ENCODE data around the gene CC2D2A.

The CC2D2A gene

DNA sequence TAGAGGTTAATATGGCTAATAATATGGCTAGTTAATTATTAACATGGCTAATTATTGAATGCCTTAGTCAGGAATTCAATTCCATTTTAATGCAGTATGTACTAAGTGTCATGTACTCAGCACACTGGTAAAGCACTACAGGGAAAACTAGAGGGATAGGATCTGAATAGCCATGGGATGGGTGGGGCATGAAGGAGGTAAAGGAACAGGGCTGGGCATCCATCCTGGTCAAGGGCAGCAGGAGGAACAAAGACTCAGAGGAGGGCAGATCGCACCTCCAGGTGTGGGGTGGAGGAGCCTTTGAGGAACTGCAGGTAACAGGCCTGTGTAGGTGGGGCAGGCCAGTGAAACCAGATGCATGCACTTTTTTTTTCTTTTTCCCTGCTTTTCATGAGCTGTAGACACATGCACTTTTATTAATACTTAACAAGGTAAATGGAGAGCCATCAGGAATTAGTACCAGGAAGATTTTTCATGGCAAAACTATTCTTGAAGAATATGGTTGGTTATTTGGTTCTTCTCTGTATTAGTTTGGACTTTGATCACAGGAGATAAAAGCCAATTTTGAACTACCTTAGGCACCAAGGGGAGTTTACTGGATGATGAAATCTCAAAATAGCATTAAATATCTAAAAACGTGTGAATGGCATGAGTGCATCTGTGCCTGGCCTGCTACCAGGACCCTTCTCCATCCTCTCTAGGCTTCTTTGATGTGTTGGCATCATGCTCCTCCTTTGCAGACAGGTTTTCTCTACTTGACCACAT, 88.3 kb downstream of the CC2D2A start:
- TF ChIP-seq, protein P1, sequence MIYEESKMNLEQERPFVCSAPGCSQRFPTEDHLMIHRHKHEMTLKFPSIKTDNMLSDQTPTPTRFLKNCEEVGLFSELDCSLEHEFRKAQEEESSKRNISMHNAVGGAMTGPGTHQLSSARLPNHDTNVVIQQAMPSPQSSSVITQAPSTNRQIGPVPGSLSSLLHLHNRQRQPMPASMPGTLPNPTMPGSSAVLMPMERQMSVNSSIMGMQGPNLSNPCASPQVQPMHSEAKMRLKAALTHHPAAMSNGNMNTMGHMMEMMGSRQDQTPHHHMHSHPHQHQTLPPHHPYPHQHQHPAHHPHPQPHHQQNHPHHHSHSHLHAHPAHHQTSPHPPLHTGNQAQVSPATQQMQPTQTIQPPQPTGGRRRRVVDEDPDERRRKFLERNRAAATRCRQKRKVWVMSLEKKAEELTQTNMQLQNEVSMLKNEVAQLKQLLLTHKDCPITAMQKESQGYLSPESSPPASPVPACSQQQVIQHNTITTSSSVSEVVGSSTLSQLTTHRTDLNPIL (CRISPR knock-in tag; IDR thresholded peaks at IDR 0.05; ENCODE audit: low read depth), result no peak
- no peak for TF ChIP-seq TCF4 (CRISPR knock-in tag; IDR thresholded peaks at IDR 0.05; ENCODE audit: borderline replicate concordance)
- TF ChIP-seq, protein P2, sequence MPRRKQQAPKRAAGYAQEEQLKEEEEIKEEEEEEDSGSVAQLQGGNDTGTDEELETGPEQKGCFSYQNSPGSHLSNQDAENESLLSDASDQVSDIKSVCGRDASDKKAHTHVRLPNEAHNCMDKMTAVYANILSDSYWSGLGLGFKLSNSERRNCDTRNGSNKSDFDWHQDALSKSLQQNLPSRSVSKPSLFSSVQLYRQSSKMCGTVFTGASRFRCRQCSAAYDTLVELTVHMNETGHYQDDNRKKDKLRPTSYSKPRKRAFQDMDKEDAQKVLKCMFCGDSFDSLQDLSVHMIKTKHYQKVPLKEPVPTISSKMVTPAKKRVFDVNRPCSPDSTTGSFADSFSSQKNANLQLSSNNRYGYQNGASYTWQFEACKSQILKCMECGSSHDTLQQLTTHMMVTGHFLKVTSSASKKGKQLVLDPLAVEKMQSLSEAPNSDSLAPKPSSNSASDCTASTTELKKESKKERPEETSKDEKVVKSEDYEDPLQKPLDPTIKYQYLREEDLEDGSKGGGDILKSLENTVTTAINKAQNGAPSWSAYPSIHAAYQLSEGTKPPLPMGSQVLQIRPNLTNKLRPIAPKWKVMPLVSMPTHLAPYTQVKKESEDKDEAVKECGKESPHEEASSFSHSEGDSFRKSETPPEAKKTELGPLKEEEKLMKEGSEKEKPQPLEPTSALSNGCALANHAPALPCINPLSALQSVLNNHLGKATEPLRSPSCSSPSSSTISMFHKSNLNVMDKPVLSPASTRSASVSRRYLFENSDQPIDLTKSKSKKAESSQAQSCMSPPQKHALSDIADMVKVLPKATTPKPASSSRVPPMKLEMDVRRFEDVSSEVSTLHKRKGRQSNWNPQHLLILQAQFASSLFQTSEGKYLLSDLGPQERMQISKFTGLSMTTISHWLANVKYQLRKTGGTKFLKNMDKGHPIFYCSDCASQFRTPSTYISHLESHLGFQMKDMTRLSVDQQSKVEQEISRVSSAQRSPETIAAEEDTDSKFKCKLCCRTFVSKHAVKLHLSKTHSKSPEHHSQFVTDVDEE (CRISPR knock-in tag; IDR thresholded peaks at IDR 0.05), result no peak
- TF ChIP-seq OSR1 (CRISPR knock-in tag; IDR thresholded peaks at IDR 0.05), result no peak
- TF ChIP-seq ZC3H10 (CRISPR knock-in tag; IDR thresholded peaks at IDR 0.05), result no peak
- TF ChIP-seq ZNF8 (CRISPR knock-in tag; IDR thresholded peaks at IDR 0.05), result no peak
- ATAC-seq, result no peak

DNA sequence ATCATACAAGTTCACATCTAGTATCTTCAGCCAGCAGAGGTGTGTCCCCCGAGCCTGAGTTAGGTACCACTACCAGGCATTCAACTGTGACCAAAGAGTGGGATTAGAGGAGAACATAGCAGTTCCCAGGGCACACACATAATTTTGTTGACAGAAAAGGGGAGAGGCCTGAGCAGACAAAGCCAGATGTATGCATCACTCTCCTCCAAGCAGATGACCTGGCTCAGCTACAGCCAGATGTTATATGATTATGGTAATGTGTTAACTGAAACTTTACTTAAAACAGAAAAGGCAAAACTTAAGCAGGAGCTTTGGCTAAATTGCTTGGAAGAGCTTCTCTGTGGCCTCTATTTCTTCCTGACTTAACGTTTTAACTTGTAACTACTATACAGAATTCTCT, 88.9 kb downstream of the CC2D2A start:
- TF ChIP-seq TOX (CRISPR knock-in tag; IDR thresholded peaks at IDR 0.05; ENCODE audit: borderline replicate concordance) (no peak), SNAI2 (CRISPR knock-in tag; IDR thresholded peaks at IDR 0.05) (no peak), ISL1 (CRISPR knock-in tag; IDR thresholded peaks at IDR 0.05) (no peak), ZFP30 (CRISPR knock-in tag; IDR thresholded peaks at IDR 0.05) (no peak), ESRRG (CRISPR knock-in tag; IDR thresholded peaks at IDR 0.05) (no peak)
- TF ChIP-seq, protein P2 (CRISPR knock-in tag; IDR thresholded peaks at IDR 0.05), result no peak
- TF ChIP-seq, protein P3, sequence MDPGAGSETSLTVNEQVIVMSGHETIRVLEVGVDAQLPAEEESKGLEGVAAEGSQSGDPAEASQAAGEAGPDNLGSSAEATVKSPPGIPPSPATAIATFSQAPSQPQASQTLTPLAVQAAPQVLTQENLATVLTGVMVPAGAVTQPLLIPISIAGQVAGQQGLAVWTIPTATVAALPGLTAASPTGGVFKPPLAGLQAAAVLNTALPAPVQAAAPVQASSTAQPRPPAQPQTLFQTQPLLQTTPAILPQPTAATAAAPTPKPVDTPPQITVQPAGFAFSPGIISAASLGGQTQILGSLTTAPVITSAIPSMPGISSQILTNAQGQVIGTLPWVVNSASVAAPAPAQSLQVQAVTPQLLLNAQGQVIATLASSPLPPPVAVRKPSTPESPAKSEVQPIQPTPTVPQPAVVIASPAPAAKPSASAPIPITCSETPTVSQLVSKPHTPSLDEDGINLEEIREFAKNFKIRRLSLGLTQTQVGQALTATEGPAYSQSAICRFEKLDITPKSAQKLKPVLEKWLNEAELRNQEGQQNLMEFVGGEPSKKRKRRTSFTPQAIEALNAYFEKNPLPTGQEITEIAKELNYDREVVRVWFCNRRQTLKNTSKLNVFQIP (CRISPR knock-in tag; IDR thresholded peaks at IDR 0.05; ENCODE audit: borderline replicate concordance, low read depth), result no peak
- ATAC-seq, result no peak

DNA sequence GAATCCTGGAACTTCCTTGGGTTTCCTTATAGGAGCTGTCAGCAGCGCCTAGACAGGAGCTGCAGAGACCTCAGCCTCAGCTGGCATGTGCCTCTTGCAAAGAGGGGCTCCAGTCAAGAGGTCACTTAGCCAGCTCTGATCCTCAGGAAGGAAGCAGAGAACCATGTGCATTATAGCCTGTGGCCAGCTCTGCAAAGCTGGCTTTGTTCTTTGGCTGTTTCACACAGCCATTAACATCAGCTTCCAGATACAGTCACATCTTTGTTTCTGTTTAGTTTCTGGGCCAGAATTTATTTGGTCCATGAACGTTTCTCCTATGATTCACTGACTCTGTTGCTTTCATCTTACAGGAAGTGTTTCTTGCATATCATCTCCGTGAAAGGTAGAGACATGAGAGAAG, 92.4 kb downstream of the CC2D2A start:
- no peak for ATAC-seq
- no peak for TF ChIP-seq ZNF565 (CRISPR knock-in tag; conservative IDR thresholded peaks at IDR 0.05; ENCODE audit: low read depth)
- TF ChIP-seq, protein P4, sequence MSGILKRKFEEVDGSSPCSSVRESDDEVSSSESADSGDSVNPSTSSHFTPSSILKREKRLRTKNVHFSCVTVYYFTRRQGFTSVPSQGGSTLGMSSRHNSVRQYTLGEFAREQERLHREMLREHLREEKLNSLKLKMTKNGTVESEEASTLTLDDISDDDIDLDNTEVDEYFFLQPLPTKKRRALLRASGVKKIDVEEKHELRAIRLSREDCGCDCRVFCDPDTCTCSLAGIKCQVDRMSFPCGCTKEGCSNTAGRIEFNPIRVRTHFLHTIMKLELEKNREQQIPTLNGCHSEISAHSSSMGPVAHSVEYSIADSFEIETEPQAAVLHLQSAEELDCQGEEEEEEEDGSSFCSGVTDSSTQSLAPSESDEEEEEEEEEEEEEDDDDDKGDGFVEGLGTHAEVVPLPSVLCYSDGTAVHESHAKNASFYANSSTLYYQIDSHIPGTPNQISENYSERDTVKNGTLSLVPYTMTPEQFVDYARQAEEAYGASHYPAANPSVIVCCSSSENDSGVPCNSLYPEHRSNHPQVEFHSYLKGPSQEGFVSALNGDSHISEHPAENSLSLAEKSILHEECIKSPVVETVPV (CRISPR knock-in tag; IDR thresholded peaks at IDR 0.05), result no peak
- no peak for TF ChIP-seq ZNF8 (CRISPR knock-in tag; IDR thresholded peaks at IDR 0.05)
- TF ChIP-seq BACH2 (CRISPR knock-in tag; IDR thresholded peaks at IDR 0.05; ENCODE audit: borderline replicate concordance), result no peak
- no peak for TF ChIP-seq RARB (CRISPR knock-in tag; IDR thresholded peaks at IDR 0.05)
- TF ChIP-seq CSDC2 (CRISPR knock-in tag; IDR thresholded peaks at IDR 0.05), result no peak
- TF ChIP-seq ESRRG (CRISPR knock-in tag; IDR thresholded peaks at IDR 0.05), result no peak
- no peak for TF ChIP-seq ZC3H10 (CRISPR knock-in tag; IDR thresholded peaks at IDR 0.05)
- no peak for TF ChIP-seq ZFP3 (CRISPR knock-in tag; IDR thresholded peaks at IDR 0.05)
- TF ChIP-seq, protein P5, sequence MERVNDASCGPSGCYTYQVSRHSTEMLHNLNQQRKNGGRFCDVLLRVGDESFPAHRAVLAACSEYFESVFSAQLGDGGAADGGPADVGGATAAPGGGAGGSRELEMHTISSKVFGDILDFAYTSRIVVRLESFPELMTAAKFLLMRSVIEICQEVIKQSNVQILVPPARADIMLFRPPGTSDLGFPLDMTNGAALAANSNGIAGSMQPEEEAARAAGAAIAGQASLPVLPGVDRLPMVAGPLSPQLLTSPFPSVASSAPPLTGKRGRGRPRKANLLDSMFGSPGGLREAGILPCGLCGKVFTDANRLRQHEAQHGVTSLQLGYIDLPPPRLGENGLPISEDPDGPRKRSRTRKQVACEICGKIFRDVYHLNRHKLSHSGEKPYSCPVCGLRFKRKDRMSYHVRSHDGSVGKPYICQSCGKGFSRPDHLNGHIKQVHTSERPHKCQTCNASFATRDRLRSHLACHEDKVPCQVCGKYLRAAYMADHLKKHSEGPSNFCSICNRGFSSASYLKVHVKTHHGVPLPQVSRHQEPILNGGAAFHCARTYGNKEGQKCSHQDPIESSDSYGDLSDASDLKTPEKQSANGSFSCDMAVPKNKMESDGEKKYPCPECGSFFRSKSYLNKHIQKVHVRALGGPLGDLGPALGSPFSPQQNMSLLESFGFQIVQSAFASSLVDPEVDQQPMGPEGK (CRISPR knock-in tag; IDR thresholded peaks at IDR 0.05; ENCODE audit: borderline replicate concordance), result no peak
- no peak for TF ChIP-seq ZNF70 (CRISPR knock-in tag; IDR thresholded peaks at IDR 0.05)
- no peak for TF ChIP-seq TCF4 (CRISPR knock-in tag; IDR thresholded peaks at IDR 0.05; ENCODE audit: borderline replicate concordance)
- TF ChIP-seq ISL1 (CRISPR knock-in tag; IDR thresholded peaks at IDR 0.05), result no peak
- TF ChIP-seq ZFP30 (CRISPR knock-in tag; IDR thresholded peaks at IDR 0.05), result no peak
- TF ChIP-seq, protein P3 (CRISPR knock-in tag; IDR thresholded peaks at IDR 0.05; ENCODE audit: borderline replicate concordance, low read depth), result no peak

All from SK-N-SH treated with all-trans-retinoic acid at 6 μM for 48 hours (cell line).